NOMO-1 treated with DMSO at 0.1 percent for 48 hours (cell line): Measurements from ENCODE around the gene ARAF.
A peak's percentile ranks its signal among the peaks of the same experiment; 100 is the strongest.
"Not testable (repeated sequence)": the region's sequence is repeated elsewhere in the genome, so short reads cannot be mapped to it uniquely, and the experiment has no call there.

ENCODE experiments used
- DNase-seq: peaks from one replicate; lab custom pipeline; 2025; ENCODE audit not compliant: unreplicated experiment; lab: John Stamatoyannopoulos, UW

ARAF gene

DNA sequence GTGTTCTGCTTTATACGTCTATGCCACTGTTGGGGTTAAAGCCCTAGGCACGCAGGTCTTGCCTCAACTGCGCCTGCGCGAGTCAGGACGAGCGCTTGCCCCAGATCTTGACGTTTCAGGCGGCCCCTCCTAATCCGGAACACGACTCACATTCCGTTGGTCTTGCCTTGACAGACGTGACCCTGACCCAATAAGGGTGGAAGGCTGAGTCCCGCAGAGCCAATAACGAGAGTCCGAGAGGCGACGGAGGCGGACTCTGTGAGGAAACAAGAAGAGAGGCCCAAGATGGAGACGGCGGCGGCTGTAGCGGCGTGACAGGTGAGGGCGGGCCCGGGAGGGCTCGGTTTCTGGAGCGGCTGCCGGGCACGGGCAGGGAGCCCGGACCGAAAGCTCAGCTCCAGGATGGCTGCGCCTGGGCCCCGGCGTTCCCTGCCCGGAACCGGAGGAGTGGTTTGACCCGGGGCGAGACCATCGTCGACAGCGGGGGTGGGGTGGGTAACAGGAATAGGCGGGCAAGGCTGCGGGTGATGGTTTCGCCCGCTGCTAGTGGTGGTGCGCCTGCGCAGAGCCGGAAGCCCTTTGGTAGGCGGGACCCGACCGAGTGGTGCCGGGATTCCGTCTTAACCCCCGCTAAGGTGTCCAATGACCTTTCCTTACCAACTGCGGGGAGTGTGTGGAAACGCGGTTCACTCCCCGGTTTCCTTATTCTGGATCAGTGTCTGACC, at the start of gene ARAF:
Gene ARAF, plus strand, starts transcription at position 272 of the 725 bp plus-strand sequence. CDS start 1,763 bp downstream, outside the sequence.
- peak; percentile 92 for DNase-seq

- not testable (repeated sequence) for DNase-seq
Measured at GRCh38 chrX:47512383-47512782, 48.6 kb upstream of the ARAF start.

GRCh38 chrX:47513034-47513965, 47.7 kb upstream of the ARAF start:
- DNase-seq = not testable (repeated sequence)

DNA sequence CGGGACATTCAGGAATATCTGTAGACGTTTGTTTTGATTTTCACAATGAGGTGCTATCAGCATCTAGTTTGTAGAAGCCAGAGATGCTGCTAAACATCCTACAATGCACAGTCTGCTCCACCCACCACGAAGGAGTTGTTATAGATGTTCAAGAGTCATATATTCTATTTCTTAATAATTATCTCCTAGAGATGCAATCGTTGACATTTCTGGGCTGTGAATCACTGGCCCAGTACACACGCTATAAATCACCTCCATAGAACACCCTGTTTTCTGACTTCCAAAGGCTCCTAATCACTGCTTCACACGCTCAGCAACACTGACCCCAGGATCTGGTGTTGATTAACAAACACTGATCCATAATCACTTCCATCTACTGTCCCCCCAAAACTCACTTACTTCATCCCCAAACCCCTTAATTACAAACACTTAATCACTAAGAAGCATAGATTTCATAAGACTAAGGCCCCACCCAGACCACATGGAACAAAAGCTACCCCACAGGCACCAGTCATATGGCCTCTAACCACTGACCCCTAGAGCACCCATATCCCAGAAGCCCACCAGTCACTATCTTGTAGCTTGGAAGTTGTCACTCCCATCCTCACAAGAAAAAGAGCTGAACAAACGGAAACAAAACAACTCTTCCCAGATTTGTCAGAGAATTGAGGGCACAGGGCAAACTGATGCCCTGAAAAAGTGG, 46.3 kb upstream of the ARAF start:
- no peak for DNase-seq

DNA sequence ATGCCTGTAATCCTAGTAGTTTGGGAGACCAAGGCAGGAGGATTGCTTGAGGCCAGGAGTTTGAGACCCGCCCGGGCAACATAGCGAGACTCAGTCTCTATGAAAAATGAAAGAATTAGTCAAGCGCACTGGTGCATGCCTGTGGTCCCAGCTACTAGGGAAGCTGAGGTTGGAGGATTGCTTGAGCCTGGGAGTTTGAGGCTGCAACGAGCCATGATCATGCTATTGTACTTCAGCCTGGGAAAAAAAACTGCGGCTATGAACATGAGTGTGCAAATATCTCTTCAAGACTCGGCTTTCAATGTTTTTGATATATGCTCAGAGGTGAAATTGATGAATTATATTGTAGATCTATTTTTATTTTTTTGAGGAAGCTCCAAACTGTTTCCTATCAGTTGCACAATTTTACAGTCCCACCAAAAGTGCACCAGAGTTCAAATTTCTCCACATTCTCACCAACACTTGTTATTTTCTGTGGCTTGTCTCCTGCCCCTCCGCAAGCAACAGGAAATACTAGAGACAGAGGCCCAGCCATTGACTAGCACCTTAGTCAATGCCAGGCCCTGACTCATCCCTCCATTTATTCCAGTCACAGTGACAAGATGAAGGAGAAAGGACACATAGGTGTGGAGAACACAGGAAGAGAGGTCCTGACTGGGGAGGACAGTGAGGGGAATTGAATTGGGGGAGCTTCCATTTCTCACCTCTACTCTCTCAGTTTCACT, 44.9 kb upstream of the ARAF start:
- DNase-seq = peak; percentile 9

DNA sequence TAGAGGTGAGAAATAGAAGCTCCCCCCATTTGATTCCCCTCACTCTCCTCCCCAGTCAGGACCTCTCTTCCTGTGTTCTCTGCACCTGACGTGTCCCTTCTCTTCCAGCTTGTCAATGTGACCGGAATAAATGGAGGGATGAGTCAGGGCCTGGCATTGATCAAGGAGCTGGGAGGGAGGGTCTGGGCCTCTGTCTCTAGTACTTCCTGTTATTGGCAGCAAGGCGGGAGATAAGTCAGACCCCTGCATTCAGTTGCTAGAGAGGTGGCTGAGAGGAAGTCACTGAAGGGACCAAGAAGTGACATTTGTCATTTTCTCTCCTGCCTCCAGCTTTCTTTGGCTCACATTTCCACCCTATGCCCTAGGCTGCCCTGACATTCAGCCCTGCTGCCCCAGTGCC, 42.9 kb upstream of the ARAF start:
- DNase-seq = no peak

- peak; percentile 51 for DNase-seq
Measured at GRCh38 chrX:47523297-47523696, 37.7 kb upstream of the ARAF start.

GRCh38 chrX:47523713-47524166, 37.3 kb upstream of the ARAF start:
- DNase-seq = no peak

- DNase-seq = no peak
Measured at GRCh38 chrX:47529548-47529947, 31.5 kb upstream of the ARAF start.

DNA sequence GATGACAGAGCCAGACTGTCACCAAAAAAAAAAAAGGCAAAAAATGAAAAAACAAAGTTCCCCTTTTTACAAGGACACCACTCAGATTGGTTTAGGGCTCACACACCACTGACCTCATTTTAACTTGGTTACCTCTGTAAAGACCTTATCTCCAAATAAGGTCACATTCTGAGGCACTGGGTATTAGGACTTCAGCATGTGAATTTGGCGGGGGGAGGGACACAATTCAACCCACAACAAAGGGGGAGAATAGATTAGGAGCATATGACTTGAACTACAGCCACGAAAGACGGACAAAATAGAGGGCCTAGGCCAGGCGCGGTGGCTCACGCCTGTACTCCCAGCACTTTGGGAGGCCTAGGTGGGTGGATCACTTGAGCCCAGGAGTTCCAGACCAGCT, 31.0 kb upstream of the ARAF start:
- DNase-seq = peak; percentile 40

- no peak for DNase-seq
Measured at GRCh38 chrX:47539860-47540259, 21.1 kb upstream of the ARAF start.

GRCh38 chrX:47540754-47541538, 20.1 kb upstream of the ARAF start:
- peak; percentile 37 for DNase-seq

DNA sequence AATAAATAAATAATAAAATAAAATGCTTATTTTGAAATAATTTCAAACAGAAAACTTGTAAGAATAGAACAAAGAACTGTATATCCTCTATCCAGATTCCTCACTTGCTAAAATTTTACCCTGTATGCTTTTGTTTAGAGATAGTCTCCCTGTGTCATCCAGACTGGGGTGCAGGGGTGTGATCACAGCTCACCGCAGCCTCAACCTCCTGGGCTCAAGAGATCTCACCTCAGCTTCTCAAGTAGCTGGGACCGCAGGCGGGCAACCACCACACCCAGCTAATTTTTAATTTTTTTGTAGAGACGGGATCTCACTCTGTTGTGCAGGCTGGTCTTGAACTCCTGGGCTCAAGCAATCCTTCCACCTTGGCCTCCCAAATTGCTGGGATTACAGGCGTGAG, 17.5 kb upstream of the ARAF start:
- DNase-seq = no peak

- peak; percentile 87 for DNase-seq
Measured at GRCh38 chrX:47556045-47556623, 4.9 kb upstream of the ARAF start.

GRCh38 chrX:47558436-47558835, 2.6 kb upstream of the ARAF start:
- no peak for DNase-seq

GRCh38 chrX:47560179-47560933, 649 bp upstream of the ARAF start:
- DNase-seq = no peak

DNA sequence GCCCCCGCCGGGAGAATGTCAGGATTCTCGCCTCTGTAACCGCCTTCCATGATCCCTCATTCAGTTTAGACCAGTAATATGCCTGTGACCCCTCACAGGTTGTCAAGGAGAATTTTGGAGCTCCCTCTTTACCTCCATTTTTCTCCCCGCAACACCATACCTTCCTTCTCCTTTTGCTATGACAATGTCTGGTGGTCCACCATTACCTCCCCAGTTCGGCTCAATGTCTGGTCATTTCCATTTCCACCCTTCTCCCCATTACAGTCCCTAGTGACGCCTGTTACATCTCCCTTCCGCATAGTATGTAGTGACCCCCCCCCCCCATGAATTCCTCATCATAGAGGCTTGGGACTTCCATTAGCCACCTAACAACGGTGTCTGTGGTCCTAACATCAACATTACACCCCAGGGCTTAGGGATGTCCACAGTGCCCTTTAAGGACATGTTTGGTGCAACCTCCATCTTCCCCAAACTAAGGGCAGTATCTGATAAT, 700 bp downstream of the ARAF start:
- DNase-seq = no peak

DNA sequence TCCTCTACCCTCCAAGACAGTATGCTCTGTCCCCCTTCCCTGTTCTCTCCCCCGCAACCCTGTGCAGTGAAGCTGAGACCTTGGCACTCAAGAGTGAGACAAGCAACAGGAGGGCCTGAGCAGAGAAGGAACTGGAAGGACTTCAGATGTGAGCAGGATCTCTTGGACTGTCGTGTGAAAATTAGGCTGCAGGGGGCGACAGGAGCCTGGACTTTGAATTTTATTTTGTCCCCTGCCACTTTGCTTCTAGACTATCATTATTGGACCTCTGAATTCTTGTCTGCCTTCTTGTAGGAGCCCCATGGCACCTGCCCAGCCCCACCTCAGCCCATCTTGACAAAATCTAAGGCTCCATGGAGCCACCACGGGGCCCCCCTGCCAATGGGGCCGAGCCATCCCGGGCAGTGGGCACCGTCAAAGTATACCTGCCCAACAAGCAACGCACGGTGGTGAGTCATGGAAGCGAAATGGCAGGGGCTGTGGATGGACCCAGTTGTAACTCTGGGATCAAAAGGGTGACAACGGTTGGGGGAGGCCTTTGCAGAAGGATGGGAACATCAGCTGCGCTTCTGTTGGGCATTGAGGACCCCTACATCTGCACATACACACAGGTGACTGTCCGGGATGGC, 1.7 kb downstream of the ARAF start:
- DNase-seq = peak; percentile 37
